Kidney epithelial cell (primary cell): ENCODE results near the gene CIZ1. TPM values are rescaled to one million over a fixed set of nuclear protein-coding genes. Genes with fewer than 3 reads are reported as not detected.

Experiments used
- DNase-seq: peaks from one replicate; pipeline ENCODE4 v3.0.0-alpha.2; 2010; ENCODE audit warnings: low read depth
- H3K27me3 ChIP-seq: 2 replicates; pipeline ENCODE4 v1.6.0; 2011; ENCODE audit warnings: low read length; ENCODE audit not compliant: control insufficient read depth, insufficient read depth
- H3K36me3 ChIP-seq: 2 replicates; pipeline ENCODE4 v1.5.1; 2011; ENCODE audit warnings: low read length; ENCODE audit not compliant: control insufficient read depth, insufficient read depth
- H3K4me3 ChIP-seq: 2 replicates; pipeline ENCODE4 v1.5.1; 2011; ENCODE audit warnings: low read depth, mild to moderate bottlenecking, control low read depth, low read length
- total RNA-seq: library from RNA; depleted of rRNA; stranded (reverse); fragments of >200 nt; gene quantifications from 2 replicates; pipeline ENCODE4 v1.2.3, GENCODE V29; 2015
- TF ChIP-seq, protein P1 (sequence below): IDR thresholded peaks from 2 replicates; pipeline ENCODE4 v1.5.1; 2011; ENCODE audit warnings: mild to moderate bottlenecking, moderate library complexity, low read length, control low read depth, inconsistent platforms; ENCODE audit not compliant: insufficient read depth, poor library complexity, severe bottlenecking

CIZ1 gene
- total RNA-seq, 1 donor from 2014 or later = 56.9 TPM

DNA sequence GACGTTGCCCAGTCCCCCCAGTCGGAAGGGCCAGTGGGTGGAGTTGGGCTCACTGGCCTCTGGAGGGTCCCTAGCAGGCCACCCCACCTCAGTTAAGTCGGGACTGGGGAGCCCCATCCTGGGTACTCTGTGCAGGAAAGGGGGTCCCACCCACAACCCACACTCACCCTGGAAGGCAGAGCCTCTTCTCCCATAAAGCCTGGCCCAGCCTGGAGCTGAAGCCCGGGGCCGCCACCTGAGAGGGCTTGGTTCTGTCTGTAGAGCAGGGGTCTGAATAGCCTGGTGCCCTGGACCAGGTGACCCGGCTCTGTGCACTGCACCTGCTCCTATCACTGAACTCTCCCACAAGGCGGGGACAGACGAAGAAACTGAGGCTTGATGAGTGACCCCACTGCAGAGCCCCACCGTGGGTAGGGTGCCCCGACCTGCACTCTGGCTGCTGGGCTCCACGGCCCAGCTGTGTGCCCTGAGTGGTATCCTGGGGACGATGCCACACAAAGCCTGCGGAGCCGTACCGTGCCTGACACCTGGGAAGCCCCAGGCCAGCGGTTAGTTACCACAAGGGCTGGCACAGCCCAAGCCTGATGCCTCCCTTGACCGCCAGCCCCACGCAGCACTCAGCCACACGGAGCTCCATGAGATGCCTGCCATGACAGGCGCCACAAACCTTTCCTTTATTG lies 71.2 kb downstream of the CIZ1 start:
- H3K27me3 ChIP-seq = no peaks in the 10 kb centered on the region
- TF ChIP-seq, protein P1, sequence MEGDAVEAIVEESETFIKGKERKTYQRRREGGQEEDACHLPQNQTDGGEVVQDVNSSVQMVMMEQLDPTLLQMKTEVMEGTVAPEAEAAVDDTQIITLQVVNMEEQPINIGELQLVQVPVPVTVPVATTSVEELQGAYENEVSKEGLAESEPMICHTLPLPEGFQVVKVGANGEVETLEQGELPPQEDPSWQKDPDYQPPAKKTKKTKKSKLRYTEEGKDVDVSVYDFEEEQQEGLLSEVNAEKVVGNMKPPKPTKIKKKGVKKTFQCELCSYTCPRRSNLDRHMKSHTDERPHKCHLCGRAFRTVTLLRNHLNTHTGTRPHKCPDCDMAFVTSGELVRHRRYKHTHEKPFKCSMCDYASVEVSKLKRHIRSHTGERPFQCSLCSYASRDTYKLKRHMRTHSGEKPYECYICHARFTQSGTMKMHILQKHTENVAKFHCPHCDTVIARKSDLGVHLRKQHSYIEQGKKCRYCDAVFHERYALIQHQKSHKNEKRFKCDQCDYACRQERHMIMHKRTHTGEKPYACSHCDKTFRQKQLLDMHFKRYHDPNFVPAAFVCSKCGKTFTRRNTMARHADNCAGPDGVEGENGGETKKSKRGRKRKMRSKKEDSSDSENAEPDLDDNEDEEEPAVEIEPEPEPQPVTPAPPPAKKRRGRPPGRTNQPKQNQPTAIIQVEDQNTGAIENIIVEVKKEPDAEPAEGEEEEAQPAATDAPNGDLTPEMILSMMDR = no peak
- DNase-seq = no peak
- no peak overlapping the region for H3K4me3 ChIP-seq
- peaks cover 1% of the 10 kb centered on the region for H3K36me3 ChIP-seq

DNA sequence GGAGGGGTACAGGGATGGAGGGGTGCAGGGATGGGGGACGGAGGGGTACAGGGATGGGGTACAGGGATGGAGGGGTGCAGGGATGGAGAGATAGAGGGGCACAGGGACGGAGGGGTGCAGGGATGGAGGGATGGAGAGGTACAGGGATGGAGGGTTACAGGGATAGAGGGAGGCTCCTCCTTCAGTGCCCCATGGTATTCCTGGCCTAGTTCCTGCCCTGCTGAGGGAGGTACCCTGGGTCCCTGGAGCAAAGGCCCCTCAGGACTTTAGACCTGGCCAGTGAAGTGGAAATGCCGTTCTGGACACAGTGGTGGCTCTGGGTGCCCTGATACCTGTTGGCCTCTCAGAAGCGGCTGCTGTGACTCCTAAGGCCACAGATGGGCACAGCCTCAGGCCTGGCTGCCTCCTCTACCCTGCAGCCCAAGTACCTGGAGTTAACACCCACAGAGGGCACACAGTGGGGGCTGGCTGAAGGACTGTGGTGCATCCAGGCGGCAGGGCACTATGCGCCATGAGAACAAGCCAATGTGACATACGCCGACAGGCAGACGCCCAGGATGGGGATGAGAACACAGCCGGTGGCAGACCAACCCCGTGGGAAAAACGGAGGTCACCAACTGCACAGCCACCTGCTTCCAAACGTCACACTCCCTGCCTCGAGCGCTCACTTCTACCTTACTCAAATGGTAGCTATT lies 72.3 kb downstream of the CIZ1 start:
- DNase-seq = no peak

DNA sequence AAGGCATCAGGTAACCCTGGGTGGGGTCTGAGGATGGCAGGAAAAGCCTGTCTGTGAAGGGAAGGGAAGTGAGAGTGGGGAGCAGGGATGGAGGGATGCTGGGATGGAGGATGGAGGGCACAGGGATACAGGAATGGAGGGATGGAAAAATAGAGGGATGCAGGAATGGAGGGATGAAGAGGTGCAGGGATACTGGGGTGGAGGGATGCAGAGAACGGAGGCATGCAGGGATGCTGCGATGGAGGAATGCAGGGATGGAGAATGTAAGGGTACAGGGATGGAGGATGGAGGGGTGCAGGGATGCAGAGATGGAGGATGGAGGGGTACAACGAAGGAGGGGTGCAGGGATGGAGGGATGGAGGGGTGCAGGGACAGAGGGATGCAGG lies 72.9 kb downstream of the CIZ1 start:
- no peak for DNase-seq
- peaks cover 1% of the 10 kb centered on the region for H3K36me3 ChIP-seq
- no peaks in the 10 kb centered on the region for H3K27me3 ChIP-seq
- TF ChIP-seq, protein P1 = no peak
- no peak overlapping the region for H3K4me3 ChIP-seq

More for the DNA sequence above, 72.3 kb downstream of the CIZ1 start:
- TF ChIP-seq, protein P1 = no peak
- Histone ChIP-seq H3K36me3 (peaks cover 1% of the 10 kb centered on the region), H3K4me3 (no peak overlapping the region), H3K27me3 (no peaks in the 10 kb centered on the region)

DNA sequence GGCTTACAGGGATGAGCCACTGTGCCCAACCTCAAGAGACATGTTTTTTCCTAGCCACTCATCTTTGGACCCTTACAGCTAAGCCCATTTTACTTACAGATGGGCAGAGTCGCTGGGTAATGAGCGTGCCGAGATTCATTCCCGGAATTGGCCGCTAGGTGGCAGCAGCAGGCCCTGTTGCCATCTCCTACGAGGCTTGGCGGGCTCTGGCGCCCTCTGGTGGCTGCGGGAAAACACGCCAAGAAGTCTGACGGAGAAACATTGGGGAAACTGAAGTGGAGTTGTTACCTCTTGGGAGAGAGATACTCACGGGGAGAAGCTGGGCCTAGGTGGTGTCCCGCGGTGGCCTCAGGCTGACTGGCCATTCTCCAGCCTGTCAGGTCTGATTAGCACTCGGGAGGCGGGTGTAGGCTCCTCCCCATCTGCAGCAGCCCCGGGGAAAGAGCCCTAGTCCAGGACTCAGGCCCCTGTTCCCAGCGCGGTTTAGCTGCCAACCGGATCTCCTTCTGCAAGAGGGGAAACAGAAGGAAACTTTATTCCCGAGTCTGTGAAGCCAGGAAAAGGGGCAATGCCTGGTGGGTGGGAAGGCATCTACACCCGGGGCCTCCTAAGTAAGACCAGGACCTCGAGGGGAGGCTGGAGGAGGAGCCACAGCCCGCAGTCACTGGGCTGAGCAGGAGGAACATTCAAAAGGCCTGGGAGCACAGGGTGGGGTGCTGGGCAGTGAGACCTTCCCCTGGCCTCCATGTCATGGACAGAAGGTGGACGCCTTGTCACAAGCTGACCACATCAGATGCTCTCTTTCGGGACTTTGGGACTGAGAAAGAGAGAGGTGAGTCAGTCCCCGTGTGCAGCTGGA lies 73.5 kb downstream of the CIZ1 start:
- DNase-seq = no peak
- TF ChIP-seq, protein P1 = peak; percentile 100

DNA sequence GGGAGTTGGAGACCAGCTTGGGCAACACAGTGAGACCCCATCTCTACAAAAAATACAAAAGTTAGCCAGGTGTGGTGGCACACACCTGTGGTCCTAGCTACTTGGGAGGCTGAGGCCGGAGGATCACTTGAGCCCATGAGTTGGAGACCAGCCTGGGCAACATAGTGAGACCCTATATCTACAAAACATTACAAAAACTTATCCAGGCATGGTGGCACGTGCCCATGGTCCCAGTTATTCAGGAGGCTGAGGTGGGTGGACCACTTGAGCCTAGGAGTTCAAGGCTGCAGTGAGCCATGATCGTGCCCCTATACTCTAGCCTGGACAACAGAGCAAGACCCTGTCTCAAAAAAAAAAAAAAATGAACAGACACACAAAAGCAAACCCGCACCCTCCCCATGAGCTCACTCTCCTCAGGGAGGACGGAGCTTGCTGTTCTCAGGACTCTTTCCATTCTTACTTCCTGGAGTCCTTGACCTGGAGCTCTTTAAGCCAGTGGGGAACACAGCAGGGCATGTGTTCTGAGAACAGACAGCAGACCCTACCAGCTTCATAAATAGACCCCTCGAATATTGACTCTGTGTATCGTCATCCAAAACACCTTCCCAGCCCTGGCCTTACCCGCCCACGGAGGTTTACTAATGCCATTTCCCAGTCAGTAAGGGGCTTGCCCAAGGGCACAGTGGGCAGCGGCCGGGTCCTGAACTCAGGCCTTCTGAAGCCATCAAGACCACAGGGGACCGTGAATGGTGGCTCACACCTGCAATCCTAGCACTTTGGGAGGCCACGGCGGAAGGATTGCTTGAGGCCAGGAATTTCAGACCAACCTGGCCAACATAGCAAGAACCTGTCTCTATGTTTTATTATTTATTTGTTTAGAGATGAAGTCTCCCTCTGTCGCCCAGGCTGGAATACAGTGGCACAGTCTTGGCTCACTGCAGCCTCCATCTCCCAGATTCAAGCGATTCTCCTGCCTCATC lies 75.0 kb downstream of the CIZ1 start:
- Histone ChIP-seq H3K4me3 (no peak overlapping the region), H3K27me3 (no peaks in the 10 kb centered on the region), H3K36me3 (peaks cover 1% of the 10 kb centered on the region)
- no peak for DNase-seq
- TF ChIP-seq, protein P1 = no peak

More for the DNA sequence above, 73.5 kb downstream of the CIZ1 start:
- Histone ChIP-seq H3K4me3 (no peak overlapping the region), H3K36me3 (peaks cover 1% of the 10 kb centered on the region), H3K27me3 (no peaks in the 10 kb centered on the region)
